ENCODE results near the gene CXXC5. TPM values are rescaled to one million over a fixed set of nuclear protein-coding genes. Genes with fewer than 3 reads are reported as not detected.
A peak's percentile ranks its signal among the peaks of the same experiment; 100 is the strongest.

The CXXC5 gene
- polyA plus RNA-seq, 1 of the 3 experiments (the other 2 are of a cell fraction) = 47.4 TPM

DNA sequence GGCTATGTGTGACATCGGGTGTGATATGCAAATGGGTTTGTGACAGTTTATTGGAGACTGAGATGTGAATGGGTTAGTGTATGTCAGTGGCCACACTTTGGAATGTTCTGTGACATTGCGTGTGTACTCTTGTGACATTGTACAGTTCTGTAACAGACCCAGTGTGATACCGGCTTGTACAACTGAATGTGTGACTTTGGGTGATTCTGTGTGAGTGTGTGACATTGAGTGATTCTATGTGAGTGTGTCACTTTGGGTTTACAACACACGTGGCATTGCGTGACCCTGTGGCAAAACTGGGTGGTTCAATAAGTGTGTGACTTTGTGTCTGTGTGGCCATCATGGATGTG lies 38.2 kb downstream of the CXXC5 start:
- no peak for DNase-seq
- no peak for TF ChIP-seq NRF1 (IDR thresholded peaks at IDR 0.05; ENCODE audit: low read depth, low read length)
- H3K9ac ChIP-seq = no peak overlapping the region
- H3K36me3 ChIP-seq (replicated peaks in 1 of 2; ENCODE audit: control insufficient read depth in 1 of 2, insufficient read depth in 2 of 2, low read length in 1 of 2) = peaks cover 20 to 39% of the 10 kb centered on the region in 2 experiments
- peaks cover 11% of the 10 kb centered on the region for H4K20me1 ChIP-seq (ENCODE audit: insufficient read depth)
- H3K4me2 ChIP-seq = no peak overlapping the region
- ChIA-PET POLR2A (no interaction called here), CTCF (interaction anchor here (2.1 to 14.8 kb wide), 4 partner anchors 20 to 49 kb away, joined by 10 to 310 read pairs (median 18); no protein-coding TSS in a partner anchor)
- no peak overlapping the region for H2AFZ ChIP-seq (ENCODE audit: low read depth)
- no peak overlapping the region for H3K4me3 ChIP-seq (ENCODE audit: low read depth in 2 of 2, low read length in 1 of 2)
- no peaks in the 10 kb centered on the region for H3K9me2 ChIP-seq
- 94% methylated on average over 5 of the region's 5 CpGs for WGBS (ENCODE audit: low lambda C conversion rate)
- peaks cover 17% of the 10 kb centered on the region; the same call in 1 of the 2 replicates for H3K79me2 ChIP-seq (ENCODE audit: insufficient read depth)
- peak overlapping the region in 1 of 2 experiments; percentile 60; a peak in 1 of 4 replicates for H3K27ac ChIP-seq (ENCODE audit: low read depth in 2 of 2, low read length in 1 of 2)
- H3K9me3 ChIP-seq = no peaks in the 10 kb centered on the region
- peaks cover 21% of the 10 kb centered on the region for H3F3A ChIP-seq (replicated peaks; ENCODE audit: insufficient read depth)
- peaks cover 27 to 71% of the 10 kb centered on the region in 2 experiments for H3K4me1 ChIP-seq (ENCODE audit: control insufficient read depth in 1 of 2, insufficient read depth in 2 of 2, low read depth in 1 of 2, low read length in 1 of 2)
- no peaks in the 10 kb centered on the region for H3K27me3 ChIP-seq (ENCODE audit: insufficient read depth)

DNA sequence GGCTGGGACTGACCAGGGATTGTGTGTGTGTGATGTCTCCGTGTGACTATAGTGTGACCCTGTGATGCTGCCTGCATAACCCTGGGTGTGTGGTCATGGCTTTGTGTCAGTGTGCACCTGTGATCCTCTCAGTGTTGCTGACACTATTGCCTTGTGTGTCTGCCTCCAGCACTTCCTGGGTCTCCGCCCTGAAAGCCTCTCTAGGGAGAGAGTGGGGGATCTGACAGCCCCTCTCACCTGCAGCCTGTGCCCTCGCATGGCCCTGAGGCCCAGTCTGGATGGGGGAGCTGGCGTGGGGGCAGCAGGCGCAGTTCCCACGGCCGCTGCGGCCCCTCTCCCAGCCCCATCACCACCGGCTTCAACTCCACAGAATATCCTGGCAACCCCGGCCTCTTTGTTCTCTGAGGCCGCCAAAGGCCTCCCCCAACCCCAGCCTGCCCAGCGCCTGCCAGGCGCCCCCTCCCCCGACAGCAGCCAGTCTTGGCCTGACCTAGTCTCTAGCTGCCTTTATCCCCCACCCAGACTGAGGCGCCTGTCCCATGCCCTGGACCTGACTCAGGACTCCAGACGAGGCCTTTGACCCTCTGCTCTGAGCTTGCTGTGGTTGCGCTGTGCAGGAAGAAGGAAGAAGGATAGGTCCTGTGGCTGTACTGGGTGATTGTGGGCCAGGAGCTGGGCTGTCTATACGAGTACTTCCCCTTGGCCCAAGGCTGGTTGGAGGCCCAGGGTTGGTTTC lies 38.7 kb downstream of the CXXC5 start:
- WGBS (ENCODE audit: low lambda C conversion rate) = 93% methylated on average over 18 of the region's 18 CpGs
- peak; percentile 53 for DNase-seq
- TF ChIP-seq, protein P1, sequence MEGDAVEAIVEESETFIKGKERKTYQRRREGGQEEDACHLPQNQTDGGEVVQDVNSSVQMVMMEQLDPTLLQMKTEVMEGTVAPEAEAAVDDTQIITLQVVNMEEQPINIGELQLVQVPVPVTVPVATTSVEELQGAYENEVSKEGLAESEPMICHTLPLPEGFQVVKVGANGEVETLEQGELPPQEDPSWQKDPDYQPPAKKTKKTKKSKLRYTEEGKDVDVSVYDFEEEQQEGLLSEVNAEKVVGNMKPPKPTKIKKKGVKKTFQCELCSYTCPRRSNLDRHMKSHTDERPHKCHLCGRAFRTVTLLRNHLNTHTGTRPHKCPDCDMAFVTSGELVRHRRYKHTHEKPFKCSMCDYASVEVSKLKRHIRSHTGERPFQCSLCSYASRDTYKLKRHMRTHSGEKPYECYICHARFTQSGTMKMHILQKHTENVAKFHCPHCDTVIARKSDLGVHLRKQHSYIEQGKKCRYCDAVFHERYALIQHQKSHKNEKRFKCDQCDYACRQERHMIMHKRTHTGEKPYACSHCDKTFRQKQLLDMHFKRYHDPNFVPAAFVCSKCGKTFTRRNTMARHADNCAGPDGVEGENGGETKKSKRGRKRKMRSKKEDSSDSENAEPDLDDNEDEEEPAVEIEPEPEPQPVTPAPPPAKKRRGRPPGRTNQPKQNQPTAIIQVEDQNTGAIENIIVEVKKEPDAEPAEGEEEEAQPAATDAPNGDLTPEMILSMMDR (IDR thresholded peaks at IDR 0.05) = no peak
- TF ChIP-seq EP300 (IDR thresholded peaks at IDR 0.05; ENCODE audit: borderline replicate concordance in 1 of 2, low read depth in 1 of 2, low read length in 1 of 2) = no peak
- ChIA-PET POLR2A (interaction anchor here (1.3 to 1.5 kb wide), 2 partner anchors 9 to 39 kb away, joined by 3 to 4 read pairs; partner anchors contain the start of gene CXXC5), CTCF (interaction anchor here (1.0 to 14.8 kb wide), 9 partner anchors 9 to 85 kb away, joined by 3 to 310 read pairs (median 32); partner anchors contain the start of gene CXXC5)
- Histone ChIP-seq H3K9me2 (no peaks in the 10 kb centered on the region), H3K36me3 (replicated peaks in 1 of 2; ENCODE audit: control insufficient read depth in 1 of 2, insufficient read depth in 2 of 2, low read length in 1 of 2) (peaks cover 15 to 34% of the 10 kb centered on the region in 2 experiments), H3F3A (replicated peaks; ENCODE audit: insufficient read depth) (peaks cover 23% of the 10 kb centered on the region), H3K27ac (ENCODE audit: low read depth in 2 of 2, low read length in 1 of 2) (peak overlapping the region in 1 of 2 experiments; percentile 60; a peak in 2 of 4 replicates), H3K4me2 (no peak overlapping the region), H3K4me1 (ENCODE audit: control insufficient read depth in 1 of 2, insufficient read depth in 2 of 2, low read depth in 1 of 2, low read length in 1 of 2) (peaks cover 27 to 71% of the 10 kb centered on the region in 2 experiments), H2AFZ (ENCODE audit: low read depth) (no peak overlapping the region), H3K27me3 (ENCODE audit: insufficient read depth) (no peaks in the 10 kb centered on the region), H3K9me3 (no peaks in the 10 kb centered on the region), H3K9ac (no peak overlapping the region), H4K20me1 (ENCODE audit: insufficient read depth) (peaks cover 6% of the 10 kb centered on the region), H3K4me3 (ENCODE audit: low read depth in 2 of 2, low read length in 1 of 2) (no peak overlapping the region), H3K79me2 (ENCODE audit: insufficient read depth) (peaks cover 12% of the 10 kb centered on the region; the same call in 1 of the 2 replicates)

DNA sequence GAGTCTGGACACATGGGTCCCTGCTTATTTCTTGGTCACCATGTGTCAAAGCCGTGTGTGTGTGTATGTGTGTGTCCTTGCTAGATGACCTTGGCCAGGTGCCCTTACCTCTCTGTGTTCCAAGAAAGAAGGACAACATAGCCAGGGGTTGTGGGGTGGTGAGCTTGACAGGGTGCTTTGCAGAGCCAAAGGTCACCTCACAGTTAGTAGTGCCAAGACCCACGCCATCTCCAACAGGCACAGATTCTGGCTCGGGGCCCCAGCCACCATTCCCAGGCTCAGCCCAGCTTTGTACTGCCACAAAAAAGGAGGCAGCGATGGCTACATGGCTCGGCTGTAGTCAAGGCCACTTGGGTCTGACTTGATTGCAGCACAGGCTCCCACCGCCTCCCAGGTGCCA lies 39.5 kb downstream of the CXXC5 start:
- Histone ChIP-seq H3K79me2 (ENCODE audit: insufficient read depth) (peaks cover 11% of the 10 kb centered on the region; the same call in 1 of the 2 replicates), H3K4me1 (ENCODE audit: control insufficient read depth in 1 of 2, insufficient read depth in 2 of 2, low read depth in 1 of 2, low read length in 1 of 2) (peaks cover 28 to 73% of the 10 kb centered on the region in 2 experiments), H3K4me2 (no peak overlapping the region), H3F3A (replicated peaks; ENCODE audit: insufficient read depth) (peaks cover 23% of the 10 kb centered on the region), H3K9me2 (no peaks in the 10 kb centered on the region), H3K4me3 (ENCODE audit: low read depth in 2 of 2, low read length in 1 of 2) (no peak overlapping the region), H3K9me3 (no peaks in the 10 kb centered on the region), H3K27me3 (ENCODE audit: insufficient read depth) (no peaks in the 10 kb centered on the region), H3K9ac (no peak overlapping the region), H2AFZ (ENCODE audit: low read depth) (no peak overlapping the region), H3K27ac (ENCODE audit: low read depth in 2 of 2, low read length in 1 of 2) (peak overlapping the region in 1 of 2 experiments; percentile 18; a peak in 2 of 4 replicates), H4K20me1 (ENCODE audit: insufficient read depth) (peaks cover 2% of the 10 kb centered on the region), H3K36me3 (replicated peaks in 1 of 2; ENCODE audit: control insufficient read depth in 1 of 2, insufficient read depth in 2 of 2, low read length in 1 of 2) (peaks cover 15 to 29% of the 10 kb centered on the region in 2 experiments)
- POLR2A ChIA-PET = interaction anchor here (1.3 to 1.5 kb wide), 2 partner anchors 10 to 39 kb away, joined by 3 to 4 read pairs; partner anchors contain the start of gene CXXC5
- DNase-seq = no peak
- TF ChIP-seq, protein P2, sequence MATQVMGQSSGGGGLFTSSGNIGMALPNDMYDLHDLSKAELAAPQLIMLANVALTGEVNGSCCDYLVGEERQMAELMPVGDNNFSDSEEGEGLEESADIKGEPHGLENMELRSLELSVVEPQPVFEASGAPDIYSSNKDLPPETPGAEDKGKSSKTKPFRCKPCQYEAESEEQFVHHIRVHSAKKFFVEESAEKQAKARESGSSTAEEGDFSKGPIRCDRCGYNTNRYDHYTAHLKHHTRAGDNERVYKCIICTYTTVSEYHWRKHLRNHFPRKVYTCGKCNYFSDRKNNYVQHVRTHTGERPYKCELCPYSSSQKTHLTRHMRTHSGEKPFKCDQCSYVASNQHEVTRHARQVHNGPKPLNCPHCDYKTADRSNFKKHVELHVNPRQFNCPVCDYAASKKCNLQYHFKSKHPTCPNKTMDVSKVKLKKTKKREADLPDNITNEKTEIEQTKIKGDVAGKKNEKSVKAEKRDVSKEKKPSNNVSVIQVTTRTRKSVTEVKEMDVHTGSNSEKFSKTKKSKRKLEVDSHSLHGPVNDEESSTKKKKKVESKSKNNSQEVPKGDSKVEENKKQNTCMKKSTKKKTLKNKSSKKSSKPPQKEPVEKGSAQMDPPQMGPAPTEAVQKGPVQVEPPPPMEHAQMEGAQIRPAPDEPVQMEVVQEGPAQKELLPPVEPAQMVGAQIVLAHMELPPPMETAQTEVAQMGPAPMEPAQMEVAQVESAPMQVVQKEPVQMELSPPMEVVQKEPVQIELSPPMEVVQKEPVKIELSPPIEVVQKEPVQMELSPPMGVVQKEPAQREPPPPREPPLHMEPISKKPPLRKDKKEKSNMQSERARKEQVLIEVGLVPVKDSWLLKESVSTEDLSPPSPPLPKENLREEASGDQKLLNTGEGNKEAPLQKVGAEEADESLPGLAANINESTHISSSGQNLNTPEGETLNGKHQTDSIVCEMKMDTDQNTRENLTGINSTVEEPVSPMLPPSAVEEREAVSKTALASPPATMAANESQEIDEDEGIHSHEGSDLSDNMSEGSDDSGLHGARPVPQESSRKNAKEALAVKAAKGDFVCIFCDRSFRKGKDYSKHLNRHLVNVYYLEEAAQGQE (IDR thresholded peaks at IDR 0.05; ENCODE audit: low read depth, low read length) = no peak
- TF ChIP-seq RXRA (IDR thresholded peaks at IDR 0.05; ENCODE audit: borderline replicate concordance, low read depth) (no peak), FOSL2 (IDR thresholded peaks at IDR 0.05; ENCODE audit: borderline replicate concordance, low read depth) (no peak), FOXM1 (IDR thresholded peaks at IDR 0.05; ENCODE audit: low read depth) (no peak), GATA2 (CRISPR knock-in tag; IDR thresholded peaks at IDR 0.05) (no peak), MXI1 (IDR thresholded peaks at IDR 0.05; ENCODE audit: low read depth, low read length) (no peak)
- TF ChIP-seq, protein P3, sequence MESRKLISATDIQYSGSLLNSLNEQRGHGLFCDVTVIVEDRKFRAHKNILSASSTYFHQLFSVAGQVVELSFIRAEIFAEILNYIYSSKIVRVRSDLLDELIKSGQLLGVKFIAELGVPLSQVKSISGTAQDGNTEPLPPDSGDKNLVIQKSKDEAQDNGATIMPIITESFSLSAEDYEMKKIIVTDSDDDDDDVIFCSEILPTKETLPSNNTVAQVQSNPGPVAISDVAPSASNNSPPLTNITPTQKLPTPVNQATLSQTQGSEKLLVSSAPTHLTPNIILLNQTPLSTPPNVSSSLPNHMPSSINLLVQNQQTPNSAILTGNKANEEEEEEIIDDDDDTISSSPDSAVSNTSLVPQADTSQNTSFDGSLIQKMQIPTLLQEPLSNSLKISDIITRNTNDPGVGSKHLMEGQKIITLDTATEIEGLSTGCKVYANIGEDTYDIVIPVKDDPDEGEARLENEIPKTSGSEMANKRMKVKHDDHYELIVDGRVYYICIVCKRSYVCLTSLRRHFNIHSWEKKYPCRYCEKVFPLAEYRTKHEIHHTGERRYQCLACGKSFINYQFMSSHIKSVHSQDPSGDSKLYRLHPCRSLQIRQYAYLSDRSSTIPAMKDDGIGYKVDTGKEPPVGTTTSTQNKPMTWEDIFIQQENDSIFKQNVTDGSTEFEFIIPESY (IDR thresholded peaks at IDR 0.05; ENCODE audit: borderline replicate concordance, low read depth) = no peak
- 95% methylated on average over 5 of the region's 6 CpGs for WGBS (ENCODE audit: low lambda C conversion rate)
- CTCF ChIA-PET = interaction anchor here (1.0 to 14.8 kb wide), 8 partner anchors 10 to 84 kb away, joined by 3 to 310 read pairs (median 37); partner anchors contain the start of gene CXXC5
